Cardiac muscle cell (in vitro differentiated cells and primary cell): ENCODE measurements around the gene ZNF493. TPM values are rescaled to one million over a fixed set of nuclear protein-coding genes. Genes with fewer than 3 reads are reported as not detected.
A peak's percentile ranks its signal among the peaks of the same experiment; 100 is the strongest.

Experiments used
- DNase-seq, 2 donors: peaks; one replicate each; pipeline versions ENCODE4 v3.0.0 to v3.0.0-alpha.2; 2010 to 2017; ENCODE audit warnings: low read depth in 1 of 2, low spot score in 1 of 2
- H3K27ac ChIP-seq: fragments of 200-600 bp; sonication (generic); 2 replicates; pipeline ENCODE4 v1.5.1; 2016
- H3K27me3 ChIP-seq: fragments of 200-600 bp; sonication (generic); 2 replicates; pipeline ENCODE4 v1.6.0; 2016; ENCODE audit warnings: control low read depth
- H3K36me3 ChIP-seq: fragments of 200-600 bp; sonication (generic); 2 replicates; pipeline ENCODE4 v1.5.1; 2016; ENCODE audit warnings: control low read depth
- H3K4me1 ChIP-seq: fragments of 200-600 bp; sonication (generic); 2 replicates; pipeline ENCODE4 v1.8.1; 2017; ENCODE audit warnings: low read depth, mild to moderate bottlenecking, mixed run types
- H3K4me3 ChIP-seq: fragments of 200-600 bp; sonication (generic); 2 replicates; pipeline ENCODE4 v1.5.1; 2016; ENCODE audit warnings: mild to moderate bottlenecking
- H3K9me3 ChIP-seq: fragments of 200-600 bp; sonication (generic); 2 replicates; pipeline ENCODE4 v1.5.1; 2017; ENCODE audit warnings: low read depth, mild to moderate bottlenecking, control low read depth
- CTCF ChIP-seq: IDR thresholded peaks from 2 replicates; pipeline ENCODE4 v1.5.1; 2012; ENCODE audit warnings: low read depth, mild to moderate bottlenecking, low read length
- polyA plus RNA-seq: library from polyadenylated mRNA; unstranded; fragments of >200 nt; fragmentation: Nextera tagmentation; extraction: Ambion mirVana; gene quantifications from 2 replicates; pipeline ENCODE4 v1.2.1, GENCODE V29; 2016
- total RNA-seq: library from RNA; depleted of rRNA; stranded (reverse); fragments of >200 nt; gene quantifications from 2 replicates; pipeline ENCODE4 v1.2.3, GENCODE V29; 2016

ZNF493 gene
- total and polyA plus RNA-seq, 2 experiments from 2014 or later: 27.8 to 42.5 TPM

- H3K27ac ChIP-seq: peak overlapping the region; percentile 68
- no peak overlapping the region for H3K4me3 ChIP-seq
- H3K27me3 ChIP-seq: no peaks in the 10 kb centered on the region
- no peak for DNase-seq
- no peaks in the 10 kb centered on the region for H3K9me3 ChIP-seq
- peaks cover 9% of the 10 kb centered on the region for H3K36me3 ChIP-seq
- TF ChIP-seq CTCF: no peak
- H3K4me1 ChIP-seq: peaks cover 7% of the 10 kb centered on the region
Observed at GRCh38 chr19:21396121-21396520, 812 bp upstream of the ZNF493 start.

GRCh38 chr19:21398851-21399250, 1.9 kb downstream of the ZNF493 start:
- Histone ChIP-seq H3K27ac (no peak overlapping the region), H3K36me3 (peaks cover 9% of the 10 kb centered on the region), H3K27me3 (no peaks in the 10 kb centered on the region), H3K4me1 (peaks cover 20% of the 10 kb centered on the region), H3K4me3 (no peak overlapping the region), H3K9me3 (no peaks in the 10 kb centered on the region)
- DNase-seq: no peak
- TF ChIP-seq CTCF: no peak

- Histone ChIP-seq H3K36me3 (peaks cover 9% of the 10 kb centered on the region), H3K27ac (peak overlapping the region; percentile 44), H3K9me3 (no peaks in the 10 kb centered on the region), H3K4me3 (no peak overlapping the region), H3K27me3 (no peaks in the 10 kb centered on the region), H3K4me1 (peaks cover 20% of the 10 kb centered on the region)
- no peak for TF ChIP-seq CTCF
- DNase-seq: no peak
Observed at GRCh38 chr19:21402303-21402985, 5.5 kb downstream of the ZNF493 start.

- no peak overlapping the region for H3K27ac ChIP-seq
- H3K27me3 ChIP-seq: no peaks in the 10 kb centered on the region
- peaks cover 29% of the 10 kb centered on the region for H3K36me3 ChIP-seq
- H3K9me3 ChIP-seq: no peaks in the 10 kb centered on the region
- no peak for TF ChIP-seq CTCF
- DNase-seq: no peak
- no peak overlapping the region for H3K4me3 ChIP-seq
- no peaks in the 10 kb centered on the region for H3K4me1 ChIP-seq
Observed at GRCh38 chr19:21410166-21410565, 13.2 kb downstream of the ZNF493 start.

GRCh38 chr19:21422244-21422643, 25.3 kb downstream of the ZNF493 start:
- H3K4me3 ChIP-seq: no peak overlapping the region
- TF ChIP-seq CTCF: no peak
- peaks cover 7% of the 10 kb centered on the region for H3K36me3 ChIP-seq
- no peak for DNase-seq
- no peaks in the 10 kb centered on the region for H3K27me3 ChIP-seq
- peaks cover 8% of the 10 kb centered on the region for H3K9me3 ChIP-seq
- H3K4me1 ChIP-seq: no peaks in the 10 kb centered on the region
- no peak overlapping the region for H3K27ac ChIP-seq
